Measurements from ENCODE around the gene ERICH6B.

GRCh38 chr13:45527699-45528462, 87.7 kb downstream of the ERICH6B start:
- no peak for TF ChIP-seq SIX5 (IDR thresholded peaks at IDR 0.05; ENCODE audit: low read depth, low read length)
- TF ChIP-seq RNF2 (IDR thresholded peaks at IDR 0.05; ENCODE audit: borderline replicate concordance, low read depth, low read length, missing control alignments, poor library complexity, severe bottlenecking), result no peak
- no peak for TF ChIP-seq RFX5 (IDR thresholded peaks at IDR 0.05; ENCODE audit: borderline replicate concordance, low read depth, low read length)
- TF ChIP-seq, protein P1, sequence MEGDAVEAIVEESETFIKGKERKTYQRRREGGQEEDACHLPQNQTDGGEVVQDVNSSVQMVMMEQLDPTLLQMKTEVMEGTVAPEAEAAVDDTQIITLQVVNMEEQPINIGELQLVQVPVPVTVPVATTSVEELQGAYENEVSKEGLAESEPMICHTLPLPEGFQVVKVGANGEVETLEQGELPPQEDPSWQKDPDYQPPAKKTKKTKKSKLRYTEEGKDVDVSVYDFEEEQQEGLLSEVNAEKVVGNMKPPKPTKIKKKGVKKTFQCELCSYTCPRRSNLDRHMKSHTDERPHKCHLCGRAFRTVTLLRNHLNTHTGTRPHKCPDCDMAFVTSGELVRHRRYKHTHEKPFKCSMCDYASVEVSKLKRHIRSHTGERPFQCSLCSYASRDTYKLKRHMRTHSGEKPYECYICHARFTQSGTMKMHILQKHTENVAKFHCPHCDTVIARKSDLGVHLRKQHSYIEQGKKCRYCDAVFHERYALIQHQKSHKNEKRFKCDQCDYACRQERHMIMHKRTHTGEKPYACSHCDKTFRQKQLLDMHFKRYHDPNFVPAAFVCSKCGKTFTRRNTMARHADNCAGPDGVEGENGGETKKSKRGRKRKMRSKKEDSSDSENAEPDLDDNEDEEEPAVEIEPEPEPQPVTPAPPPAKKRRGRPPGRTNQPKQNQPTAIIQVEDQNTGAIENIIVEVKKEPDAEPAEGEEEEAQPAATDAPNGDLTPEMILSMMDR (IDR thresholded peaks at IDR 0.05; ENCODE audit: control extremely low read depth in 1 of 3, insufficient read depth in 1 of 3, low read depth in 1 of 3, low read length in 3 of 3), result no peak
- TF ChIP-seq, protein P2, sequence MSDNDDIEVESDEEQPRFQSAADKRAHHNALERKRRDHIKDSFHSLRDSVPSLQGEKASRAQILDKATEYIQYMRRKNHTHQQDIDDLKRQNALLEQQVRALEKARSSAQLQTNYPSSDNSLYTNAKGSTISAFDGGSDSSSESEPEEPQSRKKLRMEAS (IDR thresholded peaks at IDR 0.05), result no peak
- no peak for TF ChIP-seq CREB1 (IDR thresholded peaks at IDR 0.05)
- no peak for TF ChIP-seq POLR2AphosphoS5 (IDR thresholded peaks at IDR 0.05; ENCODE audit: low read depth, low read length)
- TF ChIP-seq SP1 (IDR thresholded peaks at IDR 0.05; ENCODE audit: low read depth, low read length), result no peak
- TF ChIP-seq HDAC2 (IDR thresholded peaks at IDR 0.05; ENCODE audit: borderline replicate concordance in 1 of 2, low read depth in 2 of 2, low read length in 2 of 2), result no peak
